ENCODE data around the gene SULT1A1.

The SULT1A1 gene

GRCh38 chr16:28592979-28593553, 16.8 kb downstream of the SULT1A1 start:
- no peaks in the 10 kb centered on the region for H3K79me2 ChIP-seq (ENCODE audit: control insufficient read depth, low read length)
- TF ChIP-seq CTCF (IDR thresholded peaks at IDR 0.05; ENCODE audit: low read depth, low read length, poor library complexity, severe bottlenecking) (no peak), EZH2phosphoT487 (IDR thresholded peaks at IDR 0.05; ENCODE audit: borderline replicate concordance, low read length) (no peak)
- no peaks in the 10 kb centered on the region for H3K27me3 ChIP-seq (ENCODE audit: control insufficient read depth, low read length)

GRCh38 chr16:28592511-28592910, 17.3 kb downstream of the SULT1A1 start:
- no peaks in the 10 kb centered on the region for H3F3A ChIP-seq (ENCODE audit: control insufficient read depth, insufficient read depth)
- no peak overlapping the region for H3K4me3 ChIP-seq (ENCODE audit: low read length)
- H3K27ac ChIP-seq (ENCODE audit: low read depth, low read length), result no peak overlapping the region
- H3K4me2 ChIP-seq (ENCODE audit: low read length), result no peak overlapping the region
- peaks cover 24% of the 10 kb centered on the region for H3K36me3 ChIP-seq (ENCODE audit: control insufficient read depth, low read length)
- H3K79me2 ChIP-seq (ENCODE audit: control insufficient read depth, low read length), result no peaks in the 10 kb centered on the region
- TF ChIP-seq CTCF (IDR thresholded peaks at IDR 0.05; ENCODE audit: low read depth, low read length, poor library complexity, severe bottlenecking) (no peak), EZH2phosphoT487 (IDR thresholded peaks at IDR 0.05; ENCODE audit: borderline replicate concordance, low read length) (no peak)
- 0 out of 2 replicates have a peak, but pooled peaks cover 3% of the 10 kb centered on the region for H3K4me1 ChIP-seq (ENCODE audit: control insufficient read depth, low read length)
- no peaks in the 10 kb centered on the region for H3K9me3 ChIP-seq (ENCODE audit: control insufficient read depth, insufficient read depth, low read length)
- no peaks in the 10 kb centered on the region for H4K20me1 ChIP-seq (ENCODE audit: control insufficient read depth, insufficient read depth, low read depth, low read length)
- no peaks in the 10 kb centered on the region for H3K27me3 ChIP-seq (ENCODE audit: control insufficient read depth, low read length)
- H3K9me2 ChIP-seq (replicated peaks; ENCODE audit: control insufficient read depth, low read length), result no peaks in the 10 kb centered on the region

More at GRCh38 chr16:28592979-28593553, 16.8 kb downstream of the SULT1A1 start:
- Histone ChIP-seq H3K4me1 (ENCODE audit: control insufficient read depth, low read length) (peaks cover 8% of the 10 kb centered on the region), H4K20me1 (ENCODE audit: control insufficient read depth, insufficient read depth, low read depth, low read length) (no peaks in the 10 kb centered on the region), H3K9me3 (ENCODE audit: control insufficient read depth, insufficient read depth, low read length) (no peaks in the 10 kb centered on the region), H3K9me2 (replicated peaks; ENCODE audit: control insufficient read depth, low read length) (no peaks in the 10 kb centered on the region), H3K4me2 (ENCODE audit: low read length) (no peak overlapping the region), H3K36me3 (ENCODE audit: control insufficient read depth, low read length) (peaks cover 23% of the 10 kb centered on the region), H3K4me3 (ENCODE audit: low read length) (no peak overlapping the region), H3F3A (ENCODE audit: control insufficient read depth, insufficient read depth) (no peaks in the 10 kb centered on the region), H3K27ac (ENCODE audit: low read depth, low read length) (no peak overlapping the region)

GRCh38 chr16:28591355-28591754, 18.5 kb downstream of the SULT1A1 start:
- TF ChIP-seq CTCF (IDR thresholded peaks at IDR 0.05; ENCODE audit: low read depth, low read length, poor library complexity, severe bottlenecking), result no peak
- TF ChIP-seq EZH2phosphoT487 (IDR thresholded peaks at IDR 0.05; ENCODE audit: borderline replicate concordance, low read length), result no peak

More at GRCh38 chr16:28591355-28591754, 18.5 kb downstream of the SULT1A1 start:
- H3F3A ChIP-seq (ENCODE audit: control insufficient read depth, insufficient read depth), result no peaks in the 10 kb centered on the region
- no peaks in the 10 kb centered on the region for H3K9me2 ChIP-seq (replicated peaks; ENCODE audit: control insufficient read depth, low read length)
- no peaks in the 10 kb centered on the region for H3K4me1 ChIP-seq (ENCODE audit: control insufficient read depth, low read length)
- H3K4me2 ChIP-seq (ENCODE audit: low read length), result no peak overlapping the region
- no peaks in the 10 kb centered on the region for H4K20me1 ChIP-seq (ENCODE audit: control insufficient read depth, insufficient read depth, low read depth, low read length)
- H3K27ac ChIP-seq (ENCODE audit: low read depth, low read length), result no peak overlapping the region
- H3K27me3 ChIP-seq (ENCODE audit: control insufficient read depth, low read length), result no peaks in the 10 kb centered on the region
- H3K79me2 ChIP-seq (ENCODE audit: control insufficient read depth, low read length), result no peaks in the 10 kb centered on the region
- no peak overlapping the region for H3K4me3 ChIP-seq (ENCODE audit: low read length)
- no peaks in the 10 kb centered on the region for H3K9me3 ChIP-seq (ENCODE audit: control insufficient read depth, insufficient read depth, low read length)
- peaks cover 30% of the 10 kb centered on the region for H3K36me3 ChIP-seq (ENCODE audit: control insufficient read depth, low read length)
